GM12878 (cell line): ENCODE results near the gene MFNG. TPM values are rescaled to one million over a fixed set of nuclear protein-coding genes. Genes with fewer than 3 reads are reported as not detected.

Experiments
- ATAC-seq: fragments of 200-7000 bp; cut with Tn5 transposase; 3 replicates; pipeline ENCODE4 v1.9.1; 2020; ENCODE audit warnings: mild to moderate bottlenecking, moderate library complexity
- BruUV-seq: library from RNA; stranded (reverse); fragments of 400-500 nt; replicated peaks from 2 replicates; lab custom pipeline; 2021; lab: Mats Ljungman, UMichigan
- CTCF ChIA-PET: fragments of 300-600 bp; sonication (Branson Sonifier 250); formaldehyde crosslinking; extraction: SDS; loops from one replicate; lab custom pipeline; 2021; ENCODE audit warnings: inconsistent platforms; lab: Yijun Ruan, JAX
- POLR2A ChIA-PET: fragments of 350-600 bp; formaldehyde crosslinking; extraction: SDS; loops from one replicate; lab custom pipeline; 2021; ENCODE audit warnings: inconsistent platforms; lab: Charles Lee
- RAD21 ChIA-PET: fragments of 300-600 bp; sonication (Branson Sonifier 250); formaldehyde crosslinking; loops from one replicate; lab custom pipeline; 2023; ENCODE audit warnings: antibody characterized with exemption; ENCODE audit not compliant: unreplicated experiment; lab: Charles Lee
- SMC1A ChIA-PET: fragments of 300-600 bp; sonication (Branson Sonifier 250); formaldehyde crosslinking; loops from one replicate; lab custom pipeline; 2023; ENCODE audit not compliant: unreplicated experiment, uncharacterized antibody; lab: Charles Lee
- DNase-seq: peaks from one replicate; pipeline ENCODE4 v3.0.0-alpha.2; 2011; ENCODE audit warnings: low read depth, low spot score
- FAIRE-seq: peaks from 3 replicates; lab custom pipeline; 2011; peaks lifted over from hg19 to GRCh38; lab: Jason Lieb, UNC
- H2AFZ ChIP-seq: 2 replicates; pipeline ENCODE4 v1.6.0; 2011; ENCODE audit warnings: low read depth, low read length, control low read depth; ENCODE audit not compliant: control insufficient read depth
- H3K27ac ChIP-seq: 2 replicates; pipeline ENCODE4 v1.5.1; 2011; ENCODE audit warnings: control low read depth; ENCODE audit not compliant: control insufficient read depth, insufficient read depth
- H3K27me3 ChIP-seq, 2 experiments: replicated peaks in 1 of 2; 2 replicates each; pipeline versions ENCODE4 v1.6.0 to v1.6.1; 2011; ENCODE audit warnings: low read length in 1 of 2; ENCODE audit not compliant: control insufficient read depth in 2 of 2, insufficient read depth in 2 of 2
- H3K36me3 ChIP-seq, 2 experiments: 2 replicates each; pipeline ENCODE4 v1.5.1; 2011; ENCODE audit warnings: low read length in 1 of 2; ENCODE audit not compliant: control insufficient read depth in 2 of 2, insufficient read depth in 2 of 2
- H3K4me1 ChIP-seq: 2 replicates; pipeline ENCODE4 v1.6.1; 2011; ENCODE audit warnings: mild to moderate bottlenecking, low read length, moderate library complexity, mixed read lengths; ENCODE audit not compliant: control insufficient read depth, insufficient read depth
- H3K4me2 ChIP-seq: 2 replicates; pipeline ENCODE4 v1.6.0; 2011; ENCODE audit warnings: control low read depth; ENCODE audit not compliant: control insufficient read depth, insufficient read depth
- H3K4me3 ChIP-seq: fragments of 200-600 bp; sonication (generic); 2 replicates; pipeline ENCODE4 v1.5.1; 2016
- H3K79me2 ChIP-seq: 2 replicates; pipeline ENCODE4 v1.6.0; 2011; ENCODE audit warnings: low read length; ENCODE audit not compliant: control insufficient read depth, insufficient read depth
- H3K9ac ChIP-seq: 2 replicates; pipeline ENCODE4 v1.8.0; 2011; ENCODE audit warnings: low read length, control low read depth, mixed read lengths; ENCODE audit not compliant: control insufficient read depth, insufficient read depth
- H3K9me3 ChIP-seq: replicated peaks from 3 replicates; pipeline ENCODE4 v1.5.1; 2011; ENCODE audit warnings: mild to moderate bottlenecking, low read length; ENCODE audit not compliant: control insufficient read depth, insufficient read depth
- H4K20me1 ChIP-seq: 2 replicates; pipeline ENCODE4 v1.6.0; 2011; ENCODE audit not compliant: control insufficient read depth, insufficient read depth
- EZH2 ChIP-seq: IDR thresholded peaks from 2 replicates; pipeline ENCODE4 v1.6.1; 2012; ENCODE audit warnings: low read depth, mild to moderate bottlenecking, control low read depth, inconsistent platforms, low read length, borderline replicate concordance; ENCODE audit not compliant: control insufficient read depth
- FOXM1 ChIP-seq: IDR thresholded peaks from 2 replicates; pipeline ENCODE4 v1.6.1; 2012; ENCODE audit warnings: low read depth, mild to moderate bottlenecking, inconsistent platforms, low read length, moderate library complexity
- NFIC ChIP-seq: IDR thresholded peaks from 2 replicates; pipeline ENCODE4 v1.6.1; 2012; ENCODE audit warnings: low read depth, mild to moderate bottlenecking, inconsistent platforms, low read length, moderate library complexity
- POLR2AphosphoS5 ChIP-seq: IDR thresholded peaks from 2 replicates; pipeline ENCODE4 v1.6.1; 2011; ENCODE audit warnings: mild to moderate bottlenecking, low read length, inconsistent platforms
- RAD21 ChIP-seq: IDR thresholded peaks from 2 replicates; pipeline ENCODE4 v1.6.1; 2011; ENCODE audit warnings: mild to moderate bottlenecking, low read depth, low read length, moderate library complexity; ENCODE audit not compliant: insufficient read depth
- ZNF384 ChIP-seq: IDR thresholded peaks from 2 replicates; pipeline ENCODE4 v1.6.1; 2012; ENCODE audit warnings: low read depth, mild to moderate bottlenecking, low read length, improper control_type of control experiment, borderline replicate concordance
- ZZZ3 ChIP-seq: IDR thresholded peaks from 2 replicates; pipeline ENCODE4 v1.6.1; 2011; ENCODE audit warnings: low read depth; ENCODE audit not compliant: control insufficient read depth, insufficient read length
- WGBS: methylation state at CpG from one replicate; pipeline ENCODE4 v1.1.6; 2016; ENCODE audit warnings: low lambda C conversion rate; ENCODE audit not compliant: insufficient replicate concordance, insufficient coverage; ENCODE audit errors: missing lambda C conversion rate; 5-methylcytosine and 5-hydroxymethylcytosine counted together
- in situ Hi-C: fragments of 300-500 bp; cut with MboI; formaldehyde crosslinking; loops from 9 replicates; pipeline ENCODE4 v1.14.3; 2018; ENCODE audit warnings: mixed read lengths
- intact Hi-C: fragments of 100-400 bp; cut with micrococcal nuclease; formaldehyde crosslinking; loops from one replicate; pipeline ENCODE4 v1.14.2; 2022; ENCODE audit not compliant: unreplicated experiment
- polyA plus RNA-seq, 11 experiments: library from polyadenylated mRNA; depleted of rRNA in 4 of 11; unstranded in 6 of 11; stranded (reverse) in 5 of 11; fragments of >200 nt; fragmentation: Nextera tagmentation in 4 of 11; fragmentation: Illumina TruSeq in 1 of 11; extraction: Ambion mirVana in 4 of 11; extraction: Trizol in 1 of 11; gene quantifications; 1 replicate in 1 of 11; 2 replicates in 10 of 11; pipeline versions ENCODE4 v1.2.1 to v1.2.3, GENCODE V29; 2011 to 2016; ENCODE audit warnings: inconsistent platforms in 2 of 11, missing spikeins in 2 of 11, low read depth in 1 of 11
- total RNA-seq, 4 experiments: library from RNA; depleted of rRNA in 3 of 4; stranded (reverse); fragments of >200 nt in 3 of 4; fragmentation: Illumina TruSeq in 1 of 4; extraction: Trizol in 1 of 4; gene quantifications; 2 replicates each; pipeline versions ENCODE4 v1.2.1 to v1.2.3, GENCODE V29; 2013 to 2021
- TF ChIP-seq, protein P1 (sequence below): fragments of 450-650 bp; IDR thresholded peaks from 2 replicates; pipeline ENCODE4 v1.6.1; 2014; ENCODE audit warnings: mild to moderate bottlenecking

The MFNG gene
- total and polyA plus RNA-seq, 10 of the 15 experiments (the other 5 are each of a cell fraction or from before 2014, with no cell fraction given): 11.5 to 117 (median 68.5) TPM

DNA sequence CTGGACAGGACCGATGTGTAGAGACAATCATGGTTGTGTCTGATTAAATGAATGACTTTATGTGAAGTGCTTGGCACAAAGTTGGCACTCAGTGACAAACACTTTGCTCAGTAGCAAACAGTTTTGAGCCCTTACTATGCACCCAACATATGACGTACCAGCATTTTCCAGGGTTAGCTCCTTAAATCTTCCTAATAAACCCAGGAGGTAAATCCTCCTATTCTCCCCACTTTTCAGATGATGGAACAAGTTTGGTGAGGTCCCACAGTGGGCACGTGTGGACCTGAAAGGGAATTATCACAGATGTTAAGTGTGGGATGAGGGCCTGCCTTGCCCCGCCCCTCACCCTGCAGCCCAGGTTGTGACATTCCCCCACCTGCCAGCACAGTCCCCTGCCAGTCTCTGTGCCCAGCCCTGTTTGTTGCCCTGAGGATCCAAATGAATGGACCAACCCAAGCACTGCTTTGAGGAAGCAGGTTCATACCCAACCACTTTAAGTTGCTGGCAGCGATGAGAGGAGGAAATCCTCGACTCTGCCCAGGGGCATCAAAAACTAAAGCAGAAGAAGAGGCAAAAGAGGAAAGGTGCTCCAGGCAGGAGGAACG is 39.7 kb upstream of the MFNG start:
- POLR2A ChIA-PET: no interaction called here
- CTCF ChIA-PET: no interaction called here
- no peaks in the 10 kb centered on the region for H3K9me3 ChIP-seq
- 34% methylated on average over 7 of the region's 7 CpGs for WGBS
- H3K27ac ChIP-seq: no peak overlapping the region
- H3K79me2 ChIP-seq: no peaks in the 10 kb centered on the region
- DNase-seq: no peak
- in situ Hi-C loops: no loop called here
- no peaks in the 10 kb centered on the region for H3K36me3 ChIP-seq
- no peak overlapping the region for H3K4me2 ChIP-seq
- ATAC-seq: no peak
- H2AFZ ChIP-seq: no peak overlapping the region
- no peaks in the 10 kb centered on the region for H4K20me1 ChIP-seq
- no peak overlapping the region for H3K9ac ChIP-seq
- RAD21 ChIA-PET: no interaction called here
- no peak overlapping the region for H3K4me3 ChIP-seq
- TF ChIP-seq POLR2AphosphoS5 (no peak), NFIC (no peak), ZNF384 (no peak), RAD21 (no peak), FOXM1 (no peak), ZZZ3 (no peak), EZH2 (no peak)
- TF ChIP-seq, protein P1, sequence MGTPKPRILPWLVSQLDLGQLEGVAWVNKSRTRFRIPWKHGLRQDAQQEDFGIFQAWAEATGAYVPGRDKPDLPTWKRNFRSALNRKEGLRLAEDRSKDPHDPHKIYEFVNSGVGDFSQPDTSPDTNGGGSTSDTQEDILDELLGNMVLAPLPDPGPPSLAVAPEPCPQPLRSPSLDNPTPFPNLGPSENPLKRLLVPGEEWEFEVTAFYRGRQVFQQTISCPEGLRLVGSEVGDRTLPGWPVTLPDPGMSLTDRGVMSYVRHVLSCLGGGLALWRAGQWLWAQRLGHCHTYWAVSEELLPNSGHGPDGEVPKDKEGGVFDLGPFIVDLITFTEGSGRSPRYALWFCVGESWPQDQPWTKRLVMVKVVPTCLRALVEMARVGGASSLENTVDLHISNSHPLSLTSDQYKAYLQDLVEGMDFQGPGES: no peak
- TF ChIP-seq, all 136 proteins: peak for 0
- Histone ChIP-seq H3K4me1 (no peaks in the 10 kb centered on the region; the same call in 1 of the 2 replicates), H3K27me3 (no peaks in the 10 kb centered on the region; a peak in 1 of 4 replicates)
- BruUV-seq: no TSS peak
- SMC1A ChIA-PET: no interaction called here
- intact Hi-C loops: no loop called here
- FAIRE-seq: no peak
